Retina (tissue), 1 donor: ENCODE measurements around the gene CBX3.
"Not testable (repeated sequence)": the region's sequence is repeated elsewhere in the genome, so short reads cannot be mapped to it uniquely, and the experiment has no call there.

ENCODE experiments used
- DNase-seq: peaks from one replicate; pipeline ENCODE4 v3.0.0-alpha.2; 2016

The CBX3 gene

DNA sequence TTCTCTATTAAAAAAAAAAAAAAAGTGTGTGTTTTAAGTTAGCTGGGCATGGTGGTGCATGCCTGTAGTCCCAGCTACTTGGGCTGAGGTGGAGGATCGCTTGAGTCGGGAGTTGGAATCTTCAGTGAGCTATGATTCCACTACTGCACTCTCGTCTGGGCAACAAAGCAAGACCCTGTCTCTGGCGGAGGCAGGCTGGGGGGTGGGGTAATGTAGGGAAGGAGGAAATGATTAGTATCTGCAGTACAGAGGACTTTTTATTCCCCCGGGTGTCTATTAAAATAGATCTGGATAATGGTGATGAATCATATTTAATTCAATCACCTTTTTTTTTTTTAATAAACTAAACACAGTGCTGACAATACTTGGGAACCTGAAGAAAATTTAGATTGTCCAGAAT is 6.5 kb downstream of the CBX3 start:
- DNase-seq: no peak

DNA sequence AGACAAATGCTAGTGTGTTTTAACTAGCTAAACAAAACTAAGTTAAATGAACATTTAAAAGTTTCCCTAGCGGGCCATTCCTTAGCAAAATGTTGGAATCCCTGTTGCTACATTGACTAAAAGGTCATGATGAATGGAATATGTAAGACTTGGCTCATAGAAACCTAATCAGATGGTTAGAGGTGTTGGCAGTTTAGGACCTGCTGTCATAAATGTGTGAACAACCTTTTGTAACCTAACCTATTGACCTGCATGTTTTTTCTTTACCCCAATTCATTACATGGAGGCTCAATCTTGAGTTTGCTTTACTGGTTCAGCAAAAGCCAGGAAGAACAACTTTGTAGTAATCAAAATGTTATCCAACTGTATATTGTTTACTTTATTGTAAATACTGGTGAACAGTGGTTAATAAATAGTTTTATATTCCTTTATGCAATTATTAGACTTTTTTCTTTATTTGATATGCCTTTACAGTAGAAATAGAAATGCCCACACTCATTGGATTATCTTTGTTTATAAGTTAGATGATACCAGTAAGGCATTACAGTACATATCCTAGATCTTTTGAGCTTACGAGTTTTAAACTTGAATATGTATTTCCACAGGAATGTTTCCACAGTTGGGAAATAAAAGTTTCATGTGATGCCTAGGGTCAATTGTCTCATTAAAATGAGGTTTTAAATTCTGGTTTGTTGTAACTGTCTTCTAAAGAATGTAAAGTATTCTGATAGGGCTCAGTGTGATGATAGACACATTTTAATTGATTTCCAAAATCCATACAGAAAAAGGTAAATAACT is 11.6 kb downstream of the CBX3 start:
- no peak for DNase-seq

DNA sequence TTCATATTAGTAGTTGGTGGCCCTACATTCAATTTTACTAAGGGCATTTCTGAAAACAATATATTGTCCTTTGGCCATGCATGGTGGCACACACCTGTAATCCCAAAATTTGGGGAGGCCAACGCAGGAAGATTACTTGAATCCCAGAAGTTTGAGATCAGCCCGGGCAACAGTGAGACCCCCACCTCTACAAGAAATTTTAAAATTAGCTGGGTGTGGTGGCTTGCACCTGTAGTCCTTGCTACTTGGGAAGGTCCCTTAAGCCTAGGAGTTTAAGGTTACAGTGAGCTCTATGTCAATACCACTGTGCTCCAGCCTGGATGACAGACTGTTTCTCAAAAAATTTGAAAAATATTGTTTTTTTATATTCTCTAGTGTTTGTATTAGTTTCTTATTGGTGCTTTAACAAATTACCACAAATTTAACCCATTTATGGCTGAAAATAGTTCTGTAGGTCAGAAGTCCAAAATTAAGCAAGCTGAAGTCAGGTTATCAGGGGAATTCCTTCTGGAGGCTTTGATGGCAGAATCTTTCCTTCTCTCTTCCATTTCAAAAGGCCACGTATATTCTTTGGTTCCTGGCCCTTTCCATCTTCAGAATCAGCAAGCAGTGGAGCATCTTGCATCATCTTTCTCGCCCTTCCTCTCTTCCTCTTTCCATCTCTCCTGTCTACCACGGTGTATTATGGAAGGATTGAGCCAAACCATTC is 12.4 kb downstream of the CBX3 start:
- no peak for DNase-seq

DNA sequence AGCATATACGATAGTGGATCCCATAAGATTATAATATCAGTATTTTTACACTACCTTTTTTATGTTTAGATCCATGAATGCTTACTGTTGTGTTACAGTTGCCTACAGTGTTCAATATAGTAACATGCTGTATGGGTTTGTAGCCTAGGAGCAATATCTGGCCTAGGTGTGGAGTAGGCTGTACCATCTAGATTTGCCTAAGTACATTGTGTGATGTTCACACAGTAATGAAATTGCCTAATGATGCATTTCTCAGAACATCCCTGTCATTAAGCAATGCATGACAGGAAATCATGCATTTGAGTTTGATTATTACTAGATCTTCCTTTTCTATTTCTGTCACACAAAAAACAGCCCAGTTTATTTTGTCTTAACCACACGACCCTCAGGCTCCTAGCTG is 14.5 kb downstream of the CBX3 start:
- no peak for DNase-seq

DNA sequence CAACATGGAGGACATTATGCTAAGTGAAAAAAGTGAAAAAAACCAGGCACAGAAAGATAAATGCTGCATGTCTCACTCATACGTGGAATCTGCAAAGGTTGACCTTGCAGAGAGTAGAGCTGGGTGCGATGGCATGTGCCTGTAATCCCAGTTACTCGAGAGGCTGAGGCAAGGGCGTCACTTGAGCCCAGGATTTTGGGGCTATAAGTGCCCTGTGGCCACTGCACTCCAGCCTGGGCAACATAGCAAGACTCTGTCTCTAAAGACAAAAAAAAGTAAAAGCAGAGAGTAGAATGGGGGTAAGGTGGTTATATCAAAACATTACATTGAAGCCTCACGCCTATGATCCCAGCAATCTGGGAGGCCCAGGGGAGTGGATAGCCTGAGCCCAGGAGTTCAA is 22.8 kb downstream of the CBX3 start:
- no peak for DNase-seq

DNA sequence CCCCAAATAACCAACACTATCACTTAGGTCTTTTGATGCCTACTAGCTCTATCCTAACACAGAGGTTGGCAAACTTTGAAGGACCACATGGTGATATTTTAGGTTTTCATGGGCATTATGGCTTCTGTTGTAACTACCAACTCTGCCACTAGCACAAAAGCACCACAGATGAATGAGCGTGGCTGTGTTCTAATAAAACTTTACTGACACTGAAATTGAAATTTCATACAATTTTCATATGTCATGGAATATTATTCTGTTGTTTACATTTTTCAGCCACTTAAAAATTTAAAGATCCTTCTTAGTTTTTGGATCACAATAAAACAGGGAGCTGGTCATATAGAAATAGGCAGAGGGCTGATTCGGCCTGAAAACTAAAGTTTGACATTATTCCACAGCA is 26.4 kb downstream of the CBX3 start:
- DNase-seq: no peak

DNA sequence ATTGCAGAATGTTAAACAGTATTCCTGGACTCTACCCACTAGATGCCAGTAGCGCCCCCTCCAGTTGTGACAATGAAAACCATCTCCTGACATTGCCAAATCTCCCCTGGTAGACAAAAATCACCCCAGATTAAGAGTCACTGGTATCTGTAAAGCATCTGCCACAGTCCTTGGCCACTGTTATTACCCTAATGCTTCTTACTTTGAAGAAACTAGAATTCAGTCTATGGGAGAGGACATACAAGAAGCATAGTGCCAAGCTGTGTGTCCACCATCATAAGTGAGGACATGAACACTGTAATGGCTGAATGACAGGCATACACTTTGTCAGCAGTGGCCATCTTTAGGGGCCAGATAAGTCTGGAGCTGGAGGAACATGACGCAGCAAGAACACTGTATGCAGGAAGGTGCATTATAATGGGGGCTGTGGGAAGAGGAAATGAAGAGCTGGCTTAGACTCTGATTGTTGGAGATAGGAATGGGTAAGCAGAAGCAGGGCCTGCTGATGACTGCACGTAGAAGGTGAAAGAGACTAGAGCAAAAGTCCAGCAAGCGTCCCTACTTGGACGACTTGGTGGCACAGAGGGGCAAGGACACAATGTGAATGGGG is 32.5 kb downstream of the CBX3 start:
- DNase-seq: no peak

DNA sequence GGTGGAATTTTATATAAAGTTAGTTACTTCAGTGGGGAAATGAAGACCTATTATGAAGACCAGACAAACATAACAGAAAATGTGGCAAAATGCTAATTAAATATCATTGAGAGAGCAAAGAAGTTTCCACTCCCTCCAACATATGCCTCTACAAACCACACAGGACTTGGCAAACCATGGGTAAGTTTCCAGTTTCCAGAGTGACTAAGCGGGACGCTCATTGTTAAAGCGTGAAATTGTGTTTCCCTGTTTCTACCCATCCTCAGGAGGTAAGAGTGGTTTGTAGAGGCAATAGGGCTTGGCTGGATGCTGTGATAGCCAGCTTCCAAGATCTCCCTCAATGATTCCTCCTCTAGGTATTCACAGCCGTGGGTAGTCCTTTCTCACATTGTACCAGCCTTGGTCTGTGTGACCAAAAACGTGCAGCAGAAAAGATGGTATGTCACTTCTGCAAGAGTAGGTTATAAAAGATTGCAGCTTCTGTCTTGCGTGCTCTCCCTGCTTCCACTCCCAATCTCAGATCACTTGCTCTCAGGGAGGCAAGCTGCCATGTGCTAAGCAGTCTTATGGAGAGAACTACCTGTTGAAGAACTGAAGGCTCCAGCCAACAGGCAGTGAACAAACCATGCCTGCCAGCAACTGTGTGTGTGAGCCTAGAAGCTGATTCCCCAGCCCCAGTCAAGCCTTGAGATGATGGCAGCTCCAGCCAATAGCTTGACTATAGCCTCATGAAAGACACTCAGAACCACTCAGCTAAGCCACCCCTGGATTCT is 35.7 kb downstream of the CBX3 start:
- no peak for DNase-seq

DNA sequence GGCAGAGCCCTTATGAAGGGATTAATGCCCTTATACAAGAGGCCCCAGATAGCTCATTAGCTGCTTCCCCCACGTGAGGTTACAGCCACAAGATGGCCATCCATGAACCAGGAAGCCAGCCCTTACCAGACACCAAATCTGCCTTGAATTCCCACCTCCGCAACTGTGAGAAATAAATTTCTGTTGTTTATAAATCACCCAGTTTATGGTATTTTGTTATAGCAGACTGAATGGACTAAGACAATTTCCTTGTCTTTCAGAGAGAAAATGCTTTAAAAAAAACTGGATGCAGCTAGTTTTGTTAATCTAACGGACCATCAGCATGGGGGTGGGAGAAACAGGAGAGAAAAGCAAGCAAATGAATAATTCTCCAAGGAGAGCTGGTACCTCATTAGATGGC is 36.5 kb downstream of the CBX3 start:
- DNase-seq: no peak

DNA sequence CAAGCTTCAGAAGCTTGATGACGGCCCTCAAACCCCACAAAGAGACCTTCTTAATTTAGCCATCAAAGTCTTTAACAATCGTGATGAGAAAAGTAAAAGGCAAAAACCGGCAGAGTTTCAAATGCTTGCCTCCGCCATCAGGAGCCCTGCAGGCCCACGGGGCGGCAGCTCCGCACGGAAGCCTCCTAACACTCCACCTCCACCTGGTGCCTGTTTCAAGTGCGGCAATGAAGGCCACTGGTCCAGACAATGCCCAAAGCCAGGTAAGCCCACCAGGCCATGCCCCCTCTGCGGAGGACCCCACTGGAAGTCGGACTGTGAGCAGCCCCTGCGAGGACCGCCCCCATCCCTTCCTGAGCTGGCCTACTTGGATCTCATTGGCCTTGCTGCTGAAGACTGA is 43.6 kb downstream of the CBX3 start:
- DNase-seq: no peak

DNA sequence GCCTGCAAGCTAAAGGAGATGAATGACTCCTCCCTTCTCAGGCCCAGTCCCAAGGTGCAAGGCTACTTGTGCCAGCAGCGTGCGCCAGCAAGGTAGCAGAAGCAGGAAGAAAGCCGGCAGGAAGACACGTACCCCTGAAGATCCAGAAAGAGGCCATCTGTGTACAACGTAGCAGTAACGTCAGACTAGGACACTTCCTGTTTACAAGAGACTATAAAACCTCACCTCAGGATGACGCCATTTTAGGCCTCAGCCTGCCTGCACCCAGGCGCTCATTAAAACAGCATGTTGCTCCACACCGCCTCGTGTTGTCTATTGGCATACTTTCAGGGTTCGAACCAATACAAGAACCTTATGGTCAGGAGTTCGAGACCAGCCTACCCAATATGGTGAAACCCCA is 48.7 kb downstream of the CBX3 start:
- DNase-seq: no peak

DNA sequence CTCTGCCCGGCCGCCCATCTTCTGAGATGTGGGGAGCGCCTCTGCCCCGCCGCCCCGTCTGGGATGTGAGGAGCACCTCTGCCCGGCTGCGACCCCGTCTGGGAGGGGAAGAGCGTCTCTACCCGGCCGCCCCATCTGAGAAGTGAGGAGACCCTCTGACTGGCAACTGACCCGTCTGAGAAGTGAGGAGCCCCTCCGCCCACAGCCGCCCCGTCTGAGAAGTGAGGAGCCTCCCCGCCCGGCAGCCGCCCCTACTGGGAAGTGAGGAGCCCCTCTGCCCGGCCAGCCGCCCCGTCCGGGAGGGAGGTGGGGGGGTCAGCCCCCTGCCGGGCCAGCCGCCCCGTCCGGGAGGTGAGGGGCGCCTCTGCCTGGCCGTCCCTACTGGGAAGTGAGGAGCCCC is 60.3 kb downstream of the CBX3 start:
- not testable (repeated sequence) for DNase-seq
